OCI-M2 (cell line): Measurements from ENCODE around the gene NMBR.
"Not testable (repeated sequence)": the region's sequence is repeated elsewhere in the genome, so short reads cannot be mapped to it uniquely, and the experiment has no call there.

Source experiments
- DNase-seq: peaks from one replicate; lab custom pipeline; 2025; ENCODE audit not compliant: unreplicated experiment; lab: John Stamatoyannopoulos, UW

Gene NMBR

GRCh38 chr6:142155091-142155490 lies 8.2 kb upstream of the NMBR start:
- no peak for DNase-seq

GRCh38 chr6:142154336-142154735 lies 7.4 kb upstream of the NMBR start:
- no peak for DNase-seq

- no peak for DNase-seq
These were observed 6.3 kb upstream of the NMBR start for GRCh38 chr6:142153196-142153595.

- no peak for DNase-seq
These were observed 5.8 kb upstream of the NMBR start for GRCh38 chr6:142152746-142153145.

DNA sequence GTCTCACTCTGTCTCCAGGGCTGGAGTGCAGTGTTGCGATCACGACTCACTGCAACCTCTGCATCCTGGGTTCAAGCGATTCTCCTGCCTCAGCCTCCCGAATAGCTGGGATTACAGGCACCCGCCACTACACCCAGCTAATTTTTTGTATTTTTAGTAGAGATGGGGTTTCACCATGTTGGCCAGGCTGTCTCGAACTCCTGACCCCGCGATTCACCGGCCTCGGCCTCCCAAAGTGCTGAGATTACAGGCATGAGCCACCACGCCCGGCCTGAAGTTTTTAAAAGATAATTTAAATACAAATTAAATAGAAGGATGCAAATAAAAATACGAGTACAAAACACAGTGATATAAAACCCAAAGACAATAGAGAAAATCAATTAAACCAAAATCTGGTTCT lies 5.4 kb downstream of the NMBR start:
- DNase-seq: not testable (repeated sequence)

GRCh38 chr6:142138876-142139275 lies 8.0 kb downstream of the NMBR start:
- no peak for DNase-seq

GRCh38 chr6:142132625-142133024 lies 14.3 kb downstream of the NMBR start, which contains the start of gene GJE1:
TSS of gene GJE1 (plus strand) at chr6:142132925. CDS start at chr6:142133159, 234 bp downstream.
- no peak for DNase-seq

- no peak for DNase-seq
These were observed 16.1 kb downstream of the NMBR start for GRCh38 chr6:142130814-142131213.

DNA sequence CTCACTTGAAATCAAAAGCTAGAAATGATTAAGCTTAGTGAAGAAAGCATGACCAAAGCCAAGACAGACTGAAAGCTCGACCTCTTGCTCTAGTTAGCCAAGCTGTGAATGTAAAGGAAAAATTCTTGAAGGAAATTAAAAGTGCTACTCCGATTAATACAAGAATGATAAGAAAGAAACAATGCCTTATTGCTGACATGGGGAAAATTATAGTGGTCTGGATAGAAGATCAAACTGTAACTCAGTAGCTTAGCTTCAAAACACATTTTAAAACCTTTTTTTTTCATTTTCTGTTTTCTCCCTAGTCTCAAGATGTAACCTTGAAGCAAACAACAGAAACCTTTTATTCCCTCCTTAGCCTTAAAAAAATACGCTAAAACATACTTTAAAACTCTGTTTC lies 25.6 kb downstream of the NMBR start:
- no peak for DNase-seq

DNA sequence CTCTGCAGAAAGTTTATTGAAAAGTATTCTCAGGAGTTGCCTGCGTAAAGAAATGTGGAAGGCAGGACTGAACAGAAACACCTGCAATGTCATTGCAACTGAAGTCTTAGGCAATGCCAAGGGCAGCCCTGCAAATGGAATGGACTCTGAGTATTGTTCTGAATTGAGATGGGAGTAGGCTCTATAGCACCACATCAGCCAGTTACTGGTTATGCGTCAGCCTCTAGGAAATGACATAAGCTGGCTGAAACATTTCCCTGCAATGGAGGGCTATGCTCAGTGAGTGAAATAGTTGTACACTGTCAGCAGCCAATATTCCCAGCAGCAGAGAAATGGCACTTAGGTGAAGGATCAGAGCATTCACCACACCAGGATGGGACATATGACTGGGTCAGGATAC lies 28.0 kb downstream of the NMBR start:
- DNase-seq: no peak

- DNase-seq: no peak
These were observed 28.6 kb downstream of the NMBR start for GRCh38 chr6:142118328-142118727.

- no peak for DNase-seq
These were observed 29.6 kb downstream of the NMBR start for GRCh38 chr6:142117366-142117765.

DNA sequence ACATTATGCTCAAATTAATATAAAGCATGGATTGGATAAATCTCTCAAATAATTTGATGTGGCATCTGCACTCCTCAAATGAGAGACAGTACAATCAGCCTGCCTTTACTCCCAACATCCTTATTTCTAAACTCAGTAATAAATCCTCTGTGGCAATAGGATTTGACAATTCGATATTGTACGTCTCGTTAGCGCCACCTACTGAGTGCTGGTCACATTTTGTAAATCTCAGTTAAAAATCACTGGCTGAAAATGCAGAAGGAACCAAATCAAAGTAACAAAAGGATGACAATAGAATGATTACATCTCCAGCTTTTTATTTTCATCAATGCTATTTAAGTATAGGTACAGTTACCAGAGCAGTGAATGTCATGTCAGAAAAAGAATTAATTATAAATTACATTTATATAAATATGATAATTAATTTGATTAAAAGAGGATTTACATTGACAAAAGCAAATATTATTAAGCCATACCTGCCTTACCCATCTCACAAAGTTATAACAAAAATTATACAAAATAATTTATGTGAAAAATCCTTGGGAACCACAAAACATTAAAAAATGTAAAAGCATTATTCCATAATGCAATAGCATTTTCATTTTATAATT lies 34.4 kb downstream of the NMBR start:
- peak; percentile 74 for DNase-seq

GRCh38 chr6:142110820-142111219 lies 36.1 kb downstream of the NMBR start:
- DNase-seq: not testable (repeated sequence)

GRCh38 chr6:142104820-142105219 lies 42.1 kb downstream of the NMBR start:
- not testable (repeated sequence) for DNase-seq

GRCh38 chr6:142088858-142089216 lies 58.1 kb downstream of the NMBR start:
- no peak for DNase-seq

DNA sequence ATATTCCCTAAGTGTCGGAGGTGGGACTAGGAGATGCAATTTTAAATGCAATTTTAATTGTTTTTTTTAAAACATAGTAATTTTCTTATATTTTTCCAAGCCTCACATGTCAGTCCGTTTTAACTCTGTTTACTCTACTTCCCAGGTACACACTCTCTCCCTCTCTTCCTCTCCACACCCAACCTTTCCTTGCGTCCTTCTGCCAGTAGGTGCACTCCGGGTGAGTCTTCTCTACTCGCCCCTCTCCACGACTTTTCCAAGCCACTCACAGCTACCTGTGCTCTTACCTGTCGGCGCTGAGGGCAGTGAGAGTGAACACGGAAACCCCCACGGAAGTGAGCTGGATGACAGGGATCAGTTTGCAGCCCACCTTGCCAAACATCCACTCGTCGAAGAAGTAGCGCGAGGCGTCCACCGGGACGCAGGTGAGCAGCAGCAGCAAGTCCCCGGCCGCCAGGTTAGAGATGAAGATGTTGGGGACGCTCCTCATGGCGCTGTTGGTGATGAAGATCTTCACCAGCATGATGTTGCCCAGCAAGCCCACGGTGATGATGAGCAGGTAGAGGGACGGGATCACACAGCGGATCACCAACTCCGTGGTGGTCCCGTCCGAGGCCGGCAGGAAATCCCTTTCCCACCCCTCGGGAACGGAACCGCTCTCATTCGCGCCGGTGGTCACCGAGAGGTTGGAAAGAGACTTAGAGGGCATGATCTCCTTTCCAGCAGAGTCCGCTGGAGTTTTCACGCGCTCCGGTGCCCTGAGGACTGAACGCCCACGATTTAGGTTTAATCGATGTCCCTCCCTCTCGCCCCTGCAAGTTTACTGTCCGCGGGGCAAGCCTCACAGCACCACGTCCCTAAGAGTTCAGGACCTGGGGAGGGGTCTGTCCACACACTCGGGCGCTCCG lies 58.7 kb downstream of the NMBR start:
- no peak for DNase-seq

DNA sequence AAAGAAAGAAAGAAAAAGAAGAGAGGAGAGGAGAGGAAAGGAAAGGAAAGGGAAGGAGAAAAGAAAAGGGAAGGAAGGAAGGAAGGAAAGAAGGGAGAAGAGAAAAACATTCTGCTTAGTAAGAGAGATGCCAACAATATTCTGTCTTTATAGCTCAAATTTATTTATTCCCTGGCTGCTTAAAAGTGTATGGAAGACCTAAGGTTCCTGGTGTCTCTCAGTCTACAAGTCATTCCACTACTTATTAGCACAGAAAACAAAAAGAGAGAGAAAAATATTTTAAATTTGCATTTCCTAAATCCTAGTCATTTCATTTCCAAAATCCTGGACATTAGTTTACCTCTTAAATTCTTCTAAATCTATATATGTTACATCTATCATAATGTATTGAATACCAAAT lies 67.8 kb downstream of the NMBR start:
- no peak for DNase-seq

DNA sequence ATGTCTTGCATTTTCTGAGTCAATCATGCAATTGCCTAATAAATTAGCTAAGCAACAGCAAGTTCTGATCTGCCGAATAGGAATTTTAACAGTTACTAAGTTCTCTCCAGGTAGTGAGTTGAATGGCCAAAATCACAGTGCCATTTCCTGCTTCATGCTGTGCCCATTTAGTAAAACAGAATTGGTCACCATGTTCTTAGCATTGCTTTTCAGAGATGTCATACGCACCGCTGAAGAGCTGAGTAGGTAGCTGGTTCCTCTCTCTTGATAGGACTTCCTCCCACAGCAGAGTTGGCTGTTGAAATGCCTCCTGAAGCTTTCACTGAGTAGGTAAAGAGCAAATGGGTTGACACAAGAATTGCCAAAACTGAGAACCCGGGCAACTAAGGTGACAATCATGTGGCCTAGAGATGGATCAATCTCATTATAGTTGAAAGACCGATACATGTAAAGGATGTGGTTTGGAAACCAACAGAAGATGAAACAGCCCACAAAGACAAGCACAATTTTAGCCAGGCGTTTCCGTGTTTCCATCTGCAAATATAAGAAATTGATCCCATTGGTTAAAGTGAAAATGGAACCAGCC lies 71.3 kb downstream of the NMBR start:
- DNase-seq: no peak

- DNase-seq: no peak
These were observed 72.4 kb downstream of the NMBR start for GRCh38 chr6:142074516-142074915.

- no peak for DNase-seq
These were observed 74.9 kb downstream of the NMBR start for GRCh38 chr6:142071981-142072380.

GRCh38 chr6:142068416-142068815 lies 78.5 kb downstream of the NMBR start:
- no peak for DNase-seq
